Ovary (tissue), 9 donors: Measurements from ENCODE around the gene NDNF. TPM values are rescaled to one million over a fixed set of nuclear protein-coding genes. Genes with fewer than 3 reads are reported as not detected.

Source experiments
- DNase-seq, 5 donors: peaks; one replicate each; pipeline ENCODE4 v3.0.0-alpha.2; 2019 to 2020
- H3K27ac ChIP-seq, 2 donors: fragments of 200-600 bp; one replicate each; pipeline versions ENCODE4 v1.5.1 to v1.8.0; 2019 to 2022
- H3K27me3 ChIP-seq: fragments of 200-600 bp; one replicate; pipeline ENCODE4 v1.8.0; 2022
- H3K36me3 ChIP-seq: fragments of 200-600 bp; sonication (generic); one replicate; pipeline ENCODE4 v1.5.1; 2019
- H3K4me1 ChIP-seq: one replicate; pipeline ENCODE4 v1.8.1; 2013; ENCODE audit warnings: mild to moderate bottlenecking, moderate library complexity; ENCODE audit not compliant: insufficient read depth
- H3K4me3 ChIP-seq: fragments of 200-600 bp; sonication (generic); one replicate; pipeline ENCODE4 v1.5.1; 2017
- H3K9me3 ChIP-seq, 2 donors: fragments of 200-600 bp in 1 of 2; sonication (generic) in 1 of 2; one replicate each; pipeline versions ENCODE4 v1.5.1 to v1.8.1; 2013 to 2019; ENCODE audit warnings: mild to moderate bottlenecking in 1 of 2, moderate library complexity in 1 of 2
- EP300 ChIP-seq: sonication (generic); formaldehyde crosslinking; IDR thresholded peaks from one replicate; pipeline ENCODE4 v1.6.1; 2017; ENCODE audit warnings: antibody characterized with exemption
- POLR2A ChIP-seq: fragments of 450-650 bp; IDR thresholded peaks from one replicate; pipeline ENCODE4 v1.6.1; 2017; ENCODE audit warnings: antibody characterized with exemption, mild to moderate bottlenecking, moderate library complexity
- WGBS, 3 donors: extraction: QIAGEN DNeasy Blood & Tissue Kit in 1 of 3; methylation state at CpG; one replicate each; pipeline versions ENCODE4 v1.1.5 to v1.1.7; 2013 to 2017; 5-methylcytosine and 5-hydroxymethylcytosine counted together
- intact Hi-C, 4 donors: fragments of 100-400 bp; cut with DNase I; formaldehyde crosslinking; loops; one replicate each; pipeline versions ENCODE4 v1.11.0 to v1.15.1; 2022 to 2023
- polyA plus RNA-seq, 2 donors: library from polyadenylated mRNA; stranded (reverse); fragments of 200-250 nt in 1 of 2; fragments of 350-450 nt in 1 of 2; fragmentation: Illumina TruSeq in 1 of 2; extraction: RNeasy Lipid Tissue Mini Kit (QIAGEN cat#74804) in 1 of 2; gene quantifications; one replicate each; pipeline ENCODE4 v1.2.3, GENCODE V29; 2013 to 2014
- total RNA-seq, 7 donors: library from RNA; depleted of rRNA in 2 of 7; stranded (reverse); fragments of >200 nt in 2 of 7; fragmentation: NEBNext Ultra II Directional in 3 of 7; extraction: Animal tissue kit (Norgen Biotek cat#: 25700) in 3 of 7; gene quantifications; one replicate each; pipeline versions ENCODE4 v1.1.0 to v1.2.4, GENCODE V29; 2016 to 2023
- TF ChIP-seq, protein P1 (sequence below), 3 donors: fragments of 450-650 bp in 2 of 3; fragments of 200-600 bp in 1 of 3; IDR thresholded peaks; one replicate each; pipeline versions ENCODE4 v1.5.1 to v1.8.0; 2016 to 2022; ENCODE audit warnings: antibody characterized with exemption in 3 of 3, mild to moderate bottlenecking in 1 of 3
- donor health status: DM: no; HTN: no; CAD: no; lungs with moderate emphysema.
- donor health status: DM: no; HTN: no; CAD: no.
- donor health status: Bipolar disorder and iron deficiency.
- donor health status: DM: yes; HTN: yes; CAD: no.
- donor health status: DM: no; HTN: no; CAD: no.
- donor health status: DM: yes; HTN: yes; CAD: no.

The NDNF gene
- total and polyA plus RNA-seq, 9 donors, result 20.6 to 68.0 (median 44.6) TPM

DNA sequence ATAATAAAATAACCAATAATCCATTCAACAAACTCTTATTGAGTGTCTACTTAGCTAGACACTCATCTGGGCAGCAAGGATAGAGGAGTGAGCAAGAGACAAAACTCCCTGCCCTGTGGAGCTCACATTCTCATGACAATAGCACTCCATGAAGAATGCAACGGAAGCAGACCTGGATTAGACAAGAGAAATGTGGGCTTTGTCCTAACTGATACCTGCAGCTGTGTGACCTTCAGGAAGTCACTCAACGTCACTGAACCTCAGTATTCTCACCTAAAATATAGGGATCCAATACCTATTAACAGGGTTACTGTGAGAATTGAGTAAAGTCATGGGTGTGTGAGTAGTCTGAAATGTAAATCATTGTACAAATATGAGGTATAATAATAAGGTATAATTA, 61.2 kb downstream of the NDNF start:
- Histone ChIP-seq H3K27me3 (no peaks in the 10 kb centered on the region), H3K4me3 (no peak overlapping the region), H3K9me3 (no peaks in the 10 kb centered on the region), H3K27ac (no peak overlapping the region), H3K4me1 (no peaks in the 10 kb centered on the region), H3K36me3 (no peaks in the 10 kb centered on the region)
- WGBS, 3 donors, result 92 to 93% (median 92%) methylated on average over 2 of the region's 2 CpGs
- intact Hi-C loops, result no loop called here
- no peak for TF ChIP-seq POLR2A
- no peak for TF ChIP-seq EP300
- TF ChIP-seq, protein P1, sequence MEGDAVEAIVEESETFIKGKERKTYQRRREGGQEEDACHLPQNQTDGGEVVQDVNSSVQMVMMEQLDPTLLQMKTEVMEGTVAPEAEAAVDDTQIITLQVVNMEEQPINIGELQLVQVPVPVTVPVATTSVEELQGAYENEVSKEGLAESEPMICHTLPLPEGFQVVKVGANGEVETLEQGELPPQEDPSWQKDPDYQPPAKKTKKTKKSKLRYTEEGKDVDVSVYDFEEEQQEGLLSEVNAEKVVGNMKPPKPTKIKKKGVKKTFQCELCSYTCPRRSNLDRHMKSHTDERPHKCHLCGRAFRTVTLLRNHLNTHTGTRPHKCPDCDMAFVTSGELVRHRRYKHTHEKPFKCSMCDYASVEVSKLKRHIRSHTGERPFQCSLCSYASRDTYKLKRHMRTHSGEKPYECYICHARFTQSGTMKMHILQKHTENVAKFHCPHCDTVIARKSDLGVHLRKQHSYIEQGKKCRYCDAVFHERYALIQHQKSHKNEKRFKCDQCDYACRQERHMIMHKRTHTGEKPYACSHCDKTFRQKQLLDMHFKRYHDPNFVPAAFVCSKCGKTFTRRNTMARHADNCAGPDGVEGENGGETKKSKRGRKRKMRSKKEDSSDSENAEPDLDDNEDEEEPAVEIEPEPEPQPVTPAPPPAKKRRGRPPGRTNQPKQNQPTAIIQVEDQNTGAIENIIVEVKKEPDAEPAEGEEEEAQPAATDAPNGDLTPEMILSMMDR (IDR thresholded peaks at IDR 0.05), result no peak
- no peak for DNase-seq

DNA sequence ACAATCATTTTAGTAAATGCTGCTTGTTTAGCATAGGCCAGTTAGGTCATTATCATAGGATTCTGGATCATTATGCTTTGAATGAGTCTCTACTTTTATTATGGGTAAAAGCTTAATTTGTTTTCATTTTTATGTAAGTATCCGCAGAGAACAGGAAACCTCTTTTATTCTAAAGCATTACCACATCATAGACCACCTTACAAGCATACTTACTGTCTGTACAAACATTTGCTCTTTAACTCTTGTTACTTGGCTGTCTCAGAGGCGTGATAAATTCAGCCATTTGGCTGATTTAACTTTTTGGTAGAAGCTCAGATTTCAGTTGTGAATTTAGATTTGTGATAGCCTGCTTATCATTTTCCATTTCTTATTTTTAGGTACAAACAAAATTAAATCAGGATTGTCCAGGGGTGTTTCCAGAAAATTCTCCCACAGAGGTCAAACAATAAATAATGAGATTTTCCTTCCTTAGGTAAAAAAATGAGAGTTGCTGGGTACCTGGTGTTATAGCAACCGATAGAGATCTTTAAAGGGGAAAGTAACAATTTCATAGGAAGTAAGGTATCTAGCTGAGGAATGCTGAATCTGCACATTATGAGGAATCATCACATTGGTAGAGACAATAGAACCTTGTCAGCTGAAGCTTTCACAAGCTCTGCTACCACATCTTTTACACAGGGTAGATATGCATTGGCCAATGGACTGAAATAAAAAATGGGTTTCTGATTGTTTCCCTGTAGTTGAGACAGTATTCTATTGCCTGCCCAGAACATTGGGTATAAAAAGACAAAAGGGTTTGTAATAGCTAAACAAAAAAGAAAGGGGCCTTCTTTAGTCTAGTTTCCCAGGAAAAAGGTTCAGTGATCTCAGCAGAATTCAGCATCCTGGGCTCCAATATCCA, 62.5 kb downstream of the NDNF start:
- H3K9me3 ChIP-seq, result no peaks in the 10 kb centered on the region
- WGBS, 3 donors, result 61 to 68% (median 66%) methylated on average over 3 of the region's 3 CpGs
- no peaks in the 10 kb centered on the region for H3K27me3 ChIP-seq
- intact Hi-C loops, result no loop called here
- DNase-seq, result no peak
- no peak for TF ChIP-seq EP300
- H3K4me3 ChIP-seq, result no peak overlapping the region
- no peaks in the 10 kb centered on the region for H3K36me3 ChIP-seq
- H3K27ac ChIP-seq, result no peak overlapping the region
- no peaks in the 10 kb centered on the region for H3K4me1 ChIP-seq

DNA sequence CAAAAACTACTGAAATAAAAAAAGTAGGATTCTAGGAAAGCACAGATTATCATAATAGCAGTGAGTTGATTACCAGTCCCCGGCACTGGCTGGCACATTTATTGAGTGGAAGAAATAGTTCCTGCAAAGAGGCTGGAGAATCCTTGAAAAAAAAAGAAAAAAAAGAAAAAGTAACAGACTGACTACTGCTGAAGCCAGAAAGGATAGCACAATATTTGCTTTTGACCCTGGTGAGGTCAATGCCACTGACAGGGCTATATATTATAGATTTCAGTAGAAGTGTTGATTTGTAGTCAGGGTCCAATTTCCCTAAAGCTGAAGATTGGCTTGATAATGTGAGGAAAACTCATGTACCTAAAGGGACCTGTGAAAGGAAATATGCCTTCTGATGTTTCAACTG, 64.7 kb downstream of the NDNF start:
- 0% methylated on average over 1 of the region's 1 CpG for WGBS, 3 donors
- intact Hi-C loops, result no loop called here
- Histone ChIP-seq H3K27me3 (no peaks in the 10 kb centered on the region), H3K4me1 (no peaks in the 10 kb centered on the region), H3K36me3 (no peaks in the 10 kb centered on the region), H3K27ac (no peak overlapping the region), H3K9me3 (no peaks in the 10 kb centered on the region), H3K4me3 (no peak overlapping the region)
- TF ChIP-seq POLR2A, result no peak
- DNase-seq, result no peak

DNA sequence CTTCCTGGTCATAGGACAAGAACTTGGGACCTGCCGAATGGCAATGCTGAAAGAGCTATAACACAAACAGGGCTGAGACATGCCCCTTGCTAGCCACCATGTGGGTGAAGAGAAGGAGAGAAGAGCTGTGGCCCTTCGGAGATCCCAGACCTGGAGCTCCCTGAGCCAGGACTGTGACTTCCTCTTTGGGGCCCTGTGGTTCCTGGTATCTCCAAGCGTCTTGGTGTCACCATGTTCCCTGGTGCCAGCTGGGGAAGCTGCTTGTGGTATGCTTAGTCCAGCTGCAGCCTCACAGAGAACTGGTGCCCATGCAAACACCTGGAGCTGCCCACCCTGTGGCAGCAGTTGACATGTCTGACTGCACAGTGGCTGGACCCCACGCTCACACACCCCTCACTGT, 68.5 kb downstream of the NDNF start:
- H3K27ac ChIP-seq, result no peak overlapping the region
- H3K9me3 ChIP-seq, result no peaks in the 10 kb centered on the region
- no peaks in the 10 kb centered on the region for H3K4me1 ChIP-seq
- H3K27me3 ChIP-seq, result no peaks in the 10 kb centered on the region
- intact Hi-C loops, result no loop called here
- H3K36me3 ChIP-seq, result no peaks in the 10 kb centered on the region
- H3K4me3 ChIP-seq, result no peak overlapping the region
- WGBS, 3 donors, result 85 to 95% (median 94%) methylated on average over 4 of the region's 4 CpGs
- no peak for DNase-seq
- no peak for TF ChIP-seq POLR2A

DNA sequence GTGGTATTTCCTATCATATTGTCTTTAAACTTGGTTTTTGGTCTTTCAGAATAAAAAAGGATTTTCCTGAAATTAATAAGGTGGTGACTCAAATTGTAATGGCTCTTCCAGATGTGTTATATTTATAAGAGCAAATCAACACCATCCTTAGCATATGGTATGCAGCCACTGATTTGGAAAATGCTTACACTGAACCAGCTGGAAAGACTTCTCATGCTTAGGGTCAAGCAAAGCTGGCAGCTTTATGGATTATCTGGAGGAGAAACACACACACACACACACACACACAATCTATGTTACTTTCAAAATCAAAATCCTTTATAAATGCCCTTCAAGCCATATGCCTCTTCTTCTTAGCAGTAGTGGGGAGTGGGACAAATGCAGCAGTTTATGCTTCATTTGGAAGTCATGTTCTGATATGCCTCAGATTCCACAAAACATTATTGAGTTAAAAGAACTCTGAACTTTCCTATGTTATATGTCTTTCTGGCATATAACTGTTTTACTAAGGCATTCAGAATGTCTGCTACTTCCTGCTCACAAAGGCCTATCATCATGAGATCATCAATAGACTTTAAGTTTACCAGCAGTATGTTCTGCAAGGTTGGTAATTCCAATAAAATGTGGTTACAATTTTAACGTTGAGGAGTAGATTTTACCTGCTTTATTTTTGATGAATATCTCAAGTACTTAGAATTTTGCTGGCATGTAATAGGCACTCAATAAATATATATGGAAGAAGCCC, 76.9 kb downstream of the NDNF start:
- intact Hi-C loops, result no loop called here
- Histone ChIP-seq H3K9me3 (no peaks in the 10 kb centered on the region), H3K4me3 (no peak overlapping the region), H3K27me3 (no peaks in the 10 kb centered on the region), H3K4me1 (no peaks in the 10 kb centered on the region), H3K36me3 (no peaks in the 10 kb centered on the region), H3K27ac (no peak overlapping the region)
- TF ChIP-seq POLR2A (no peak), EP300 (no peak)
- TF ChIP-seq, protein P1 (IDR thresholded peaks at IDR 0.05), result no peak
- DNase-seq, result no peak
- WGBS, 3 donors, result 75 to 82% (median 80%) methylated on average over 1 of the region's 1 CpG

DNA sequence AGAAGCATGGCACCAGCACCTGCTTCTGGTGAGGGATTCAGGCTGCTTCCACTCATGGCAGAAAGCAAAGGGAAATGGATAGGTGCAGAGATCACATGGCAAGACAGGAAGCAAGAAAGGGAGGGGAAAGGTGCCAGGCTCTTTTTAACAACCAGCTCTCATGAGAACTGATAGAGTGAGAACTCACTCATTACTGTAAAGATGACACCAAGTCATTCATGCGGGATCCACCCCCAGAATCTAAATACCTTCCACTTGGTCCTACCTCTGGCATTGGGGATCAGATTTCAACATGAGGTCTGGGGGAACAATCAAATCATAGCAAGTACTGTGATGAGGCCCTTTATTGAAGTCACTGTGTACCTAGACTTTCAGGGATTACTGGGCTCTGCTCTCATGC, 77.8 kb downstream of the NDNF start:
- WGBS, 3 donors, result 75 to 96% (median 82%) methylated on average over 1 of the region's 1 CpG
- H3K4me3 ChIP-seq, result no peak overlapping the region
- no peaks in the 10 kb centered on the region for H3K9me3 ChIP-seq
- no peak for DNase-seq
- TF ChIP-seq, protein P1 (IDR thresholded peaks at IDR 0.05), result no peak
- no peak for TF ChIP-seq POLR2A
- TF ChIP-seq EP300, result no peak
- H3K4me1 ChIP-seq, result no peaks in the 10 kb centered on the region
- H3K27ac ChIP-seq, result no peak overlapping the region
- intact Hi-C loops, result no loop called here
- no peaks in the 10 kb centered on the region for H3K36me3 ChIP-seq
- no peaks in the 10 kb centered on the region for H3K27me3 ChIP-seq
